GM18909 (cell line): ENCODE measurements around the gene ADGRL2.

ENCODE experiments used
- ATAC-seq: cut with Tn5 transposase; IDR thresholded peaks from one replicate; pipeline ENCODE4 v1.9.1; 2021; ENCODE audit warnings: mild to moderate bottlenecking; ENCODE audit not compliant: unreplicated experiment, poor library complexity

ADGRL2 gene

DNA sequence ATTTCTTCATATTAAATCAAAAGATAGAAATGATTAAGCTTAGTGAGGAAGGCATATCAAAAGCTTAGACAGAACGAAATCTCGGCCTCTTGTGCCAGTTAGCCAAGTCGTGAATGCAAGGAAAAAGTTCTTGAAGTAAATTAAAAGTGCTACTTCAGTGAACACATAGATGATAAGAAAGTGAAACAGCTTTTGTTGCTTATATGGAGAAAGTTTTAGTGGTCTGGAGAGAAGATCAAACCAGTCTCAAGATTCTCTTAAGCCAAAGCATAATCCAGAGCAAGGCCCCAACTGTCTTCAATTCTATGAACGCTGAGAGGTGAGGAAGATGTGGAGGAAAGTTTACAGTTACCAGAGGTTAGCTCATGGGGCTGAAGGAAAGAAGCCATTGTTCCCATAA, 88.4 kb downstream of the ADGRL2 start:
- no peak for ATAC-seq

DNA sequence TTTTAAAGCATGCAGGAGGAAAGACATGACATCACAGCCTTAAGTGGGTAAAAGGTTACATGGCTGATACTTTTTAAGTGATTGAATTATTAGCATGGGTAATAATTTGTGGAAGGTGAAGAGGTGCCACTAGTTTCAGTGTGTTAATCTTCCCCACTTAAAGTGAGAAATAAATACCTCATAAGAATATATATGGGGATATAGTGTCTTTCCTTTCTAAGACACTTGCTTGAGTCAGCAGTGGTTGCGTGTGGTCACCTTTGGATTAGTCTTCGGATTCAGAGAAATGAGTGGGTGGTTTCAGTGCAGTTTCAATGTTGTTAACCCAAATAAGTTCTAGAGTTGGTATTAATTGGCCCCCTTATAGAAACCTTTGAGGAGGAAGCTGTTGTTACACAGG, 94.1 kb downstream of the ADGRL2 start:
- no peak for ATAC-seq

DNA sequence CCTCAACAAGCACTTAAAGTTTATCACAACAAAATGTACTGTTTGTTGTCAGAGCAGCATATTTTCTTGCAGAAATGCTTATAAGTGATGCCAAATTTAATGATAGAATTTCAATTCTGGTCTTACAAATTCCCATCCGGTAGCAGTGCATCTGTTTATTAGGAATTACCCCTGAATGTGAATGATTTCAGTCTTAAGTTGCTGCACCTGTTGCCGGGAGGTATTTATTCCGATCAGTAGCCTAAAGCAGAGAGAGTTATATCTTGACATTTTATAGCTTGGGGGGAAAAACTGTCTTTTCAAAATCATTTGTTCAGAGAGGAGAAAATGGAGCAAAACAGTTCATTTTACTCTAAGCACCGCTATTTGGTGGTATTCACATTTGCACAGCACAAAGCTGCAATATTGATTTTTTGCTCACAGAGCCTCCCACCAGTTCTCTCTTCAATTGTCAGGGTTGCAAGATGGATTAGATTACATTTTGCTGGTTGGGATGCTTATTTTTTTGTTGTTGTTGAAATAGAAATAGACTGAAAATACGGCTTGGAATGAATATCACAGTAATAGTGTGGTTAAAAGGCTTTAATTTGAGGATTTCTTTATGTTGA, 98.6 kb downstream of the ADGRL2 start:
- ATAC-seq, result no peak

DNA sequence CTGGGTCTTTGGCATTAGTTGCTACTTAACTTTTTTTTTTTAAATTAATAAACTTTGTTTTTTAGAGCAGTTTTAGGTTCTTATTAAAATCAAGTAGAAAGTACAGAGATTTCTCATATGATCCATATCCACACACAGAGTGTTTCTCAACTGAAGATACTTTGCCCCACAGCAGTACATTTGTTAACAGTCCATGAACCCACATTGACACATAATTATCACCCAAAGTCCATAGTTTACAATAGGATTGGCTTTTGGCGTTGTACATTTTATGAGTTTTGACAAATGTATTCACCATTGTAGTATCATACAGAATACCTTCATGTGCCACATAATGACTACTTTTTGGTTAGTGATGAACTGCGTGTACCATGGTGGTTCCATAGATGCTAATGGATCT, 106.8 kb downstream of the ADGRL2 start:
- ATAC-seq, result no peak

DNA sequence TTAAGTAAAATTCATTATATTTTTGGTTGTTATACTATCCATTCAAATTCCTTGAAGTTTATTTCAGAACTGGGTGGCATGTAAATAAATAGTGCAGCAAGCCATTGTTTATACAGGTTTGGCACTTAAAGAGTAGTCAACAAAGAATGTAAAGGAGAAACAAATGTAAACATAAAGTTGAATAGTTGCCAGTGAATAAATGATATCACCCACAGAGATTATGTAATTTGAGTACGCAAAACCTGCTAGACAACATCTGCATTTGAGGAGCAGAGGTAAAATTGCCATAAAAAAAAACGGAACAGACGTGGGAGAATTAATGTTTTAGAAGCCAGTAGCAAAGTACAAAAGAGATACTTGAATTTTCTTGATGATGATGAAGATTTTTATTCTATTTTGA, 111.6 kb downstream of the ADGRL2 start:
- no peak for ATAC-seq

DNA sequence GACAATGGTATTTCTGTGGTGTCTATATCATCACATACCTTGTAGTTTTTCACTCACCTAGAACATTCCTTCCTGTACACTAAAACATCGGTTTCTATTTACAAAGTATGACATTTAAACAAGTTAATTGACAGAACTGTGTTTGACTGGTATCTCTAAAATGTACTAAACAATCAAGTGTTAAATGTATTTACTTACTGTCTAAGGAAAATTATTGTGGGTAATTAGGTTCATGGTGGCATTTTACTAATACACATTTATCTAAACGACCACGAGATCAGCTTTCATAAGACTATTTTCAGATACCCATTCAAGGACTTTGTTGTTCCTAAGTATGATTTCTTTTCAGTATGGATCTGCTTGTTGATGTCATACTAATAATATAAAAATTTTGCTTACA, 115.2 kb downstream of the ADGRL2 start:
- no peak for ATAC-seq

DNA sequence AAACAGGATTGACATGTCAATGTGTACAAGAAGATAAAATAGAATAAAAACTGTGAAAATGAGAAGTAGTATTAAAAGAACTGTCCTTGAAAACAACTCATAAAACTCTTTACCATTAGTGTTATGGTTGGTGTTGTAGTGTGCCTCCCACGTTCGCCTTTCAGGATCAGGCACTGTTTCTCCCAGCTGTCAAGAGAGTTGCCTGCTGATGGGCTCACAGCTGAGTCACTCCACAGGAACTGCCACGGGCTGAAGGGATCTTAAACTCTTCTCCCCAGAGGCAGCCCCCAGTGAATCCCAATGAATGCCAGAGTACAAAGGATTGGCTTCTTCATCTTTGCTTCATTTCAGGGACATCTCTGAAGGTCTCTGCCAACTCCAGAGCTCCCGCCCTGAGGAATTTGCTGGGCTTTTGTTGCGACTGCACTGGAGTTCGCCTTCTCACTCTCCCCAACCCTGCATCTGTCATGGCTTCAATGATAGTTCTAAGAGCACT, 119.6 kb downstream of the ADGRL2 start:
- no peak for ATAC-seq

- ATAC-seq, result no peak
Measured at GRCh38 chr1:81920886-81921285, 120.2 kb downstream of the ADGRL2 start.

DNA sequence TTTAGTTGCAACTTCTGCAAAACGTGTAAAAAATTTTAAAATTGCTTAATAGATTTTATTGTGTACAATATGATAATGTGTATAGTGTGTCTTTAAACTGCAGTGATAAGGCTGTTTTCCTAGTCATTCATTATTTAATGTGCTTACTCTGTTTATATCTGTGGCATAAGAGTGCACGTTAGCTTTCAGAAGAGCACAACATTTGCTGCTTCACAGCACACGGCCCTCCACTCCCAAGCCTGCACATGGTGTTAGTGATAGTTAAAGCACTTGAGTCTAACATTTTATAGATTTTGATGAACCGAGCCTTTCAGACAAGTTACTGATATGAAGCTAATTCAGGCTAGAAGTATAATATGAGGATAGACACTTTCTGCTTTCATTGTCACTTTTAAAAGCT, 120.6 kb downstream of the ADGRL2 start:
- no peak for ATAC-seq

GRCh38 chr1:81921851-81922462, 121.2 kb downstream of the ADGRL2 start:
- ATAC-seq, result no peak

DNA sequence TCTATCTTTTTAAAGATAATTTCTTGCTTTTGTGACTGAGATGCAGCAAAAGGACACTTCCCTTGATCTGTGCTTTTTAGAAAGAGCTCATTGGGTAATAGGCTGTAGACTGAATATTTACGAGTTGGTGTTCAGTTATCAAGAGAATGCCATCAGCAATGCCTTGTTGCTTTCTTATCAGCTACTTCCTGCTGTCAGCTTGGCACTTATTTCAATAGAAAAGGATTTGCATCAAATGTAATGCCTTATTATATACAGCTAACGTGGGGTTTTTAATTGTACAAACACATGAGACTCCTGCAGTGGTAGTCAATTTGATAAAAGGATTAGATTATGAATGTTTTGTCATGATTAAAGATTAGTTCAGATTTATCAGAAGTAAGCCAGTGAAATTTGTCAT, 122.2 kb downstream of the ADGRL2 start:
- ATAC-seq, result no peak

- no peak for ATAC-seq
Measured at GRCh38 chr1:81929106-81929505, 128.4 kb downstream of the ADGRL2 start.

GRCh38 chr1:81936853-81937252, 136.1 kb downstream of the ADGRL2 start:
- ATAC-seq, result no peak

DNA sequence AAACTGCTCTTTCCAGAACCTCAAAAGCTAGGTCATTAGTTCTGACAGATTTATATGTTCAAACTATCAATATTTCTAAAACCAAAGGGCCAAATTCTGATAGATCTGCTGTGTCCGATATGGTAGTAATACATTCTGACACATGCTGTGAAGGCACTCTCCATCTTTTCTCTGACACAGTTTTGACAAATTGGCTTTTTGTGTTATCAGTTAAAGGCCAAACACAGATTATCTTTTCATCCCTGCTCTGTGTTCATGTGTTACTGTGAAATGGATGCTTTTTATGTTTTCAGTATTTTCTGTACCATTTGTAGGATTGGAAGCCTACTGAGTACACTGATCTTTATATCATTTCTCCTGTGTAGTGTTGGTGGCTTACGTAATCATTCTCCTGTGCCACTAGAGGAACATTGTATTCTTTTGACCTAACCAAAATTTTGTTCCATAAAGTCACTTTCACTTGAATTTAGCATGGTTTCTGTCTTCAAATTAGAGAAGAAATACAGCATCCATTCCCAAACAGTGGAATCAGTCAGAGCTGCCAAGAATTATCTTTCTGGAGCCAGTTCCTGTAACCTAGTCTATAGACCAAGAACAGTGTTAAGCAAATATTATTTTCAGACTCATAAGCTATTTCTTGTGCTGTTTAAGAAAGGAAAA, 137.2 kb downstream of the ADGRL2 start:
- ATAC-seq, result no peak

DNA sequence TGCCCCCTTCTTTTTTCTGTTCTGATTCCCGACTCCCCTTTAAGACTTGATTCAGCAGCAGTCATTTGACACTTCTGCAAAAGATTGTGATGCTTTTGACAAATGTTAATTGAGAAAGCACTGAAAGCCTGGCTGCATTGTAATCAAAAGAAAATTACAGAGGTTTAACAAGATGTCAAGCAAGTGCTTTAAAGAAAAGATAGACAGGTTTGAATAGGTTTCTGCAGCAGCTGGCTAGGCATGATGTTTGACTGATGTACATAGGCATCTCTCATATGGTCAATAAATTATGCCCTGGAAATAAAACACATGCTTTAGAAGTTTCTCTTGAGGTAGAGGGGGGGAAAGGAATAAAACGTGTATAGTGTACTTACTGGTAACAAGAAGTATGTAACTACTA, 147.8 kb downstream of the ADGRL2 start:
- ATAC-seq, result no peak

GRCh38 chr1:81949421-81949820, 148.7 kb downstream of the ADGRL2 start:
- no peak for ATAC-seq

- no peak for ATAC-seq
Measured at GRCh38 chr1:81950037-81950436, 149.3 kb downstream of the ADGRL2 start.

GRCh38 chr1:81950591-81951244, 150.0 kb downstream of the ADGRL2 start:
- no peak for ATAC-seq

DNA sequence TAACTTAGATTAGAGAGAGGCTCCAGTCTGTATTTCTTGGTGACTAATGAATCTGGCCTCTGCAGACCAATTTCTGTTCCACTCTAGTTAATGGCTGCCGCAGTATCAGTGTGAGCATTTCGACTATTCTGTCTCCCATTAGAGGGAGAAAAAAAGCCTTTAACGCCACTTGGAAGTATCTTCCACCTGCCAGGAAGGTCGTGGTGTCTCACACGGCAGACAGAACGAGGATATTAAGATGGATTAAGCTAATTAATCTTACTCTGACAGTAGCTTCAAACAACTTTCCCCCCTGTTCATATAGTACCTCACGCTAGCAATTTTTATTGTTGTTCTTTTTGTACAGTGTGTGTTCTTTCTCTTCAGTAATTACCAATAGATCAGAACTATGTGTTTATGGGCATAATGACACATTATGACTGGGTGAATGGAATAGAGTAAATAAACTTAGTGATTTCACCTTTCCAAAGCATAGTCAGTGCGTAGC, 153.8 kb downstream of the ADGRL2 start:
- no peak for ATAC-seq

DNA sequence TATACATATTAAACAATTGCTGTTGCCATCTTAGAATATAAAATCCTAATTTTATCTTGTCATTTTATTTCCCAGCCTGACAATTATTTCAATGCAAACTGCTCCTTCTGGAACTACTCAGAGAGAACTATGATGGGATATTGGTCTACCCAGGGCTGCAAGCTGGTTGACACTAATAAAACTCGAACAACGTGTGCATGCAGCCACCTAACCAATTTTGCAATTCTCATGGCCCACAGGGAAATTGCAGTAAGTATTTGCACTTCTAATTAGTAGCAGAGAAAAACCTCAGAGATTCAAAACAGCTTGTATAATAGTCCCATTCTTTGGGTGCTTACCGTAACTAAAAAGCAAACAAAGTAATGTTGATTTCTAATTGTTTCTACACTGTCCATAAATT, 167.2 kb downstream of the ADGRL2 start:
- ATAC-seq, result no peak

- ATAC-seq, result no peak
Measured at GRCh38 chr1:81970416-81970815, 169.7 kb downstream of the ADGRL2 start.
